GM10266 (cell line): ENCODE measurements around the gene PCDHGC3.

Experiments
- DNase-seq: peaks from one replicate; pipeline ENCODE4 v3.0.0; 2012; ENCODE audit errors: extremely low spot score
- CTCF ChIP-seq: IDR thresholded peaks from 2 replicates; pipeline ENCODE4 v1.5.1; 2012; ENCODE audit warnings: mild to moderate bottlenecking, low read depth; ENCODE audit not compliant: control insufficient read depth, insufficient read depth; ENCODE audit errors: missing control alignments

The PCDHGC3 gene

GRCh38 chr5:141485321-141486055 is 9.7 kb downstream of the PCDHGC3 start:
- no peak for TF ChIP-seq CTCF
- no peak for DNase-seq

DNA sequence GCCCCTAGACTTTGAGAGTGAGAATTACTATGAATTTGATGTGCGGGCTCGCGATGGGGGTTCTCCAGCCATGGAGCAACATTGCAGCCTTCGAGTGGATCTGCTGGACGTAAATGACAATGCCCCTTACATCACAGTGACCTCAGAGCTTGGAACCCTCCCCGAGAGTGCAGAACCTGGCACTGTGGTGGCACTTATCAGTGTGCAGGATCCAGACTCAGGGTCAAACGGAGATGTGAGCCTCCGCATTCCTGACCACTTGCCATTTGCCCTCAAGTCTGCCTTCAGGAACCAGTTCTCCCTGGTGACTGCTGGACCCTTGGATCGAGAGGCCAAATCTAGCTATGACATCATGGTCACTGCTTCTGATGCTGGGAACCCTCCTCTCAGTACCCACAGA is 10.3 kb downstream of the PCDHGC3 start:
- no peak for DNase-seq
- no peak for TF ChIP-seq CTCF

DNA sequence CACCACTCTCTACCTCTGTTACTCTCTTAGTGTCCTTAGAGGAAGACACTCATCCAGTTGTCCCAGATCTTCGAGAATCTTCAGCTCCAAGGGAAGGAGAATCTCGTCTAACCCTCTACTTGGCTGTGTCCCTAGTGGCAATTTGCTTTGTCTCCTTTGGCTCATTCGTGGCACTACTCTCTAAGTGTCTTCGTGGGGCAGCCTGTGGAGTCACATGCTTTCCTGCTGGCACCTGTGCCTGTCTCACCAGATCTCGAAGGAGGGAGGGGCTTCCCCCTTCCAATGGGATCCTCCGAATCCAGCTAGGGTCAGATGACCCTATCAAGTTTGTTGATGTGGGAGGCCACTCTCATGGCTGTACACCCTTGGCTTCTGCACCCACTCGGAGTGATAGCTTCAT is 11.4 kb downstream of the PCDHGC3 start:
- no peak for DNase-seq
- no peak for TF ChIP-seq CTCF

- DNase-seq, result peak; percentile 17
- no peak for TF ChIP-seq CTCF
These were observed 13.1 kb downstream of the PCDHGC3 start, which contains the start of gene PCDHGC5 for GRCh38 chr5:141488591-141489561. Gene PCDHGC5, plus strand, starts transcription at chr5:141489081. Its CDS starts 160 bp downstream, at chr5:141489241.

- TF ChIP-seq CTCF, result no peak
- no peak for DNase-seq
These were observed 14.1 kb downstream of the PCDHGC3 start for GRCh38 chr5:141489841-141490240.

GRCh38 chr5:141490271-141490670 is 14.5 kb downstream of the PCDHGC3 start:
- TF ChIP-seq CTCF, result no peak

More at GRCh38 chr5:141490271-141490670, 14.5 kb downstream of the PCDHGC3 start:
- no peak for DNase-seq
